ENCODE data around the gene ANAPC16. TPM values are rescaled to one million over a fixed set of nuclear protein-coding genes. Genes with fewer than 3 reads are reported as not detected.

Gene ANAPC16
- total RNA-seq, 1 experiment from 2014 or later: 71.1 TPM

GRCh38 chr10:72257051-72257892 lies 41.5 kb downstream of the ANAPC16 start:
- H3K4me2 ChIP-seq (ENCODE audit: low read length): no peak overlapping the region
- no peaks in the 10 kb centered on the region for H3K9me3 ChIP-seq (ENCODE audit: control insufficient read depth in 1 of 2, insufficient read depth in 1 of 2, low read depth in 1 of 2, low read length in 2 of 2)
- RAD21 ChIA-PET (ENCODE audit: low non-redundant PET in 1 of 2, low total read pairs in 2 of 2, uncharacterized antibody in 2 of 2, unreplicated experiment in 2 of 2): no interaction called here
- no peak overlapping the region for H2AFZ ChIP-seq (ENCODE audit: low read depth, low read length, poor library complexity, severe bottlenecking)
- H4K20me1 ChIP-seq (ENCODE audit: insufficient read depth): no peaks in the 10 kb centered on the region
- intact Hi-C loops (cut with micrococcal nuclease): no loop called here
- CTCF ChIA-PET: no interaction called here
- POLR2A ChIA-PET: interaction anchor here (1.2 to 9.2 kb wide), 4 partner anchors 16 to 35 kb away, joined by 3 to 166 read pairs (median 4); partner anchors contain the start of gene DDIT4
- no peak overlapping the region for H3K4me3 ChIP-seq (replicated peaks in 1 of 2; ENCODE audit: low read depth in 1 of 2, low read length in 2 of 2)
- no peak for TF ChIP-seq ZNF274 (IDR thresholded peaks at IDR 0.05; ENCODE audit: low read depth, low read length)
- no peak for TF ChIP-seq CBX3 (IDR thresholded peaks at IDR 0.05; ENCODE audit: low read depth)
- TF ChIP-seq JUND (IDR thresholded peaks at IDR 0.05): no peak
- no peak for TF ChIP-seq YY1 (IDR thresholded peaks at IDR 0.05; ENCODE audit: extremely low read depth, insufficient replicate concordance, low read depth, low read length)
- no peak for TF ChIP-seq CEBPB (IDR thresholded peaks at IDR 0.05; ENCODE audit: low read depth)
- no peak for TF ChIP-seq SIN3A (IDR thresholded peaks at IDR 0.05; ENCODE audit: low read depth)
- TF ChIP-seq ZFX (IDR thresholded peaks at IDR 0.05): no peak
- no peak for TF ChIP-seq ATF3 (IDR thresholded peaks at IDR 0.05)
- TF ChIP-seq SP1 (IDR thresholded peaks at IDR 0.05; ENCODE audit: low read depth): no peak
- no peak for TF ChIP-seq ELF1 (IDR thresholded peaks at IDR 0.05; ENCODE audit: borderline replicate concordance, low read depth)
- DNase-seq (ENCODE audit: low read depth, low spot score) (no peak), ATAC-seq (no peak)
- H3K9me2 ChIP-seq (ENCODE audit: insufficient read depth): no peaks in the 10 kb centered on the region
- H3K36me3 ChIP-seq (ENCODE audit: control insufficient read depth in 1 of 2, insufficient read depth in 2 of 2, low read length in 2 of 2): no peaks in the 10 kb centered on the region
- H3K9ac ChIP-seq (ENCODE audit: low read length): no peak overlapping the region
- H3K4me1 ChIP-seq (ENCODE audit: control insufficient read depth in 1 of 2, insufficient read depth in 2 of 2, low read length in 2 of 2): peaks cover 37 to 63% of the 10 kb centered on the region in 2 experiments
- BruUV-seq (replicated peaks): no TSS peak
- no peak overlapping the region for H3K27ac ChIP-seq (ENCODE audit: low read depth, low read length)
- no peaks in the 10 kb centered on the region for H3K79me2 ChIP-seq (ENCODE audit: insufficient read depth, low read length)
- no peaks in the 10 kb centered on the region for H3K27me3 ChIP-seq (ENCODE audit: insufficient read depth, low read length)

- H2AFZ ChIP-seq (ENCODE audit: low read depth, low read length, poor library complexity, severe bottlenecking): no peak overlapping the region
- peaks cover 47 to 75% of the 10 kb centered on the region in 2 experiments for H3K4me1 ChIP-seq (ENCODE audit: control insufficient read depth in 1 of 2, insufficient read depth in 2 of 2, low read length in 2 of 2)
- RAD21 ChIA-PET (ENCODE audit: low non-redundant PET in 1 of 2, low total read pairs in 2 of 2, uncharacterized antibody in 2 of 2, unreplicated experiment in 2 of 2): no interaction called here
- H3K27me3 ChIP-seq (ENCODE audit: insufficient read depth, low read length): no peaks in the 10 kb centered on the region
- no peaks in the 10 kb centered on the region for H3K79me2 ChIP-seq (ENCODE audit: insufficient read depth, low read length)
- no TSS peak for BruUV-seq (replicated peaks)
- H4K20me1 ChIP-seq (ENCODE audit: insufficient read depth): no peaks in the 10 kb centered on the region
- DNase-seq (ENCODE audit: low read depth, low spot score) (no peak), ATAC-seq (no peak)
- no peak overlapping the region for H3K9ac ChIP-seq (ENCODE audit: low read length)
- H3K4me2 ChIP-seq (ENCODE audit: low read length): no peak overlapping the region
- no peak for TF ChIP-seq SP1 (IDR thresholded peaks at IDR 0.05; ENCODE audit: low read depth)
- TF ChIP-seq CTCF (IDR thresholded peaks at IDR 0.05 in 2 of 3, conservative IDR thresholded peaks at IDR 0.05 in 1 of 3; ENCODE audit: borderline replicate concordance in 1 of 3, insufficient read depth in 1 of 3, low read depth in 2 of 3, low read length in 2 of 3): 0 out of 6 replicates have a peak, but pooled peaks of 2 of the 3 experiments have one; percentile 16 to 20
- CTCF ChIA-PET: interaction anchor here (2.0 kb wide), 1 partner anchor 17 kb away, joined by 5 read pairs; no protein-coding TSS in a partner anchor
- H3K36me3 ChIP-seq (ENCODE audit: control insufficient read depth in 1 of 2, insufficient read depth in 2 of 2, low read length in 2 of 2): no peaks in the 10 kb centered on the region
- H3K4me3 ChIP-seq (replicated peaks in 1 of 2; ENCODE audit: low read depth in 1 of 2, low read length in 2 of 2): no peak overlapping the region
- intact Hi-C loops (cut with micrococcal nuclease): no loop called here
- no peaks in the 10 kb centered on the region for H3K9me2 ChIP-seq (ENCODE audit: insufficient read depth)
- no peaks in the 10 kb centered on the region for H3K9me3 ChIP-seq (ENCODE audit: control insufficient read depth in 1 of 2, insufficient read depth in 1 of 2, low read depth in 1 of 2, low read length in 2 of 2)
- no peak overlapping the region; the same call in 1 of the 2 replicates for H3K27ac ChIP-seq (ENCODE audit: low read depth, low read length)
- POLR2A ChIA-PET: interaction anchor here (1.0 to 9.2 kb wide), 5 partner anchors 11 to 68 kb away, joined by 3 to 166 read pairs (median 4); partner anchors contain the start of gene DDIT4
These were observed 42.8 kb downstream of the ANAPC16 start for GRCh38 chr10:72258617-72259016.
